Measurements from ENCODE around the gene DNMT3B.
"Not testable (repeated sequence)": the region's sequence is repeated elsewhere in the genome, so short reads cannot be mapped to it uniquely, and the experiment has no call there.

DNMT3B gene

GRCh38 chr20:32761831-32762753, at the start of gene DNMT3B:
Gene DNMT3B (plus strand): TSS chr20:32762385. CDS start chr20:32780324, 17,939 bp downstream.
- no peak for TF ChIP-seq CTCF (IDR thresholded peaks at IDR 0.05; ENCODE audit: low read depth, low read length)
- H3K4me3 ChIP-seq (replicated peaks in 1 of 2; ENCODE audit: low read depth in 2 of 2, low read length in 2 of 2) = peak within 1 kb of the TSS; percentile 71 to 88
- DNase-seq (ENCODE audit: low read depth in 2 of 2) = peak; percentile 71 to 79

GRCh38 chr20:32718749-32719348, 43.3 kb upstream of the DNMT3B start:
- DNase-seq (ENCODE audit: low read depth in 2 of 2) = peak in 1 of 2 donors; percentile 19
- no peak overlapping the region for H3K4me3 ChIP-seq (replicated peaks in 1 of 2; ENCODE audit: low read depth in 2 of 2, low read length in 2 of 2)
- TF ChIP-seq CTCF (IDR thresholded peaks at IDR 0.05; ENCODE audit: low read depth, low read length) = no peak

GRCh38 chr20:32727683-32728082, 34.5 kb upstream of the DNMT3B start:
- peak; percentile 64 to 90 for DNase-seq (ENCODE audit: low read depth in 2 of 2)
- TF ChIP-seq CTCF (IDR thresholded peaks at IDR 0.05; ENCODE audit: low read depth, low read length) = no peak
- H3K4me3 ChIP-seq (replicated peaks in 1 of 2; ENCODE audit: low read depth in 2 of 2, low read length in 2 of 2) = no peak overlapping the region

GRCh38 chr20:32728435-32728834, 33.8 kb upstream of the DNMT3B start:
- not testable (repeated sequence) for H3K4me3 ChIP-seq (replicated peaks in 1 of 2; ENCODE audit: low read depth in 2 of 2, low read length in 2 of 2); DNase-seq (ENCODE audit: low read depth in 2 of 2)

GRCh38 chr20:32729334-32729733, 32.9 kb upstream of the DNMT3B start:
- H3K4me3 ChIP-seq (replicated peaks in 1 of 2; ENCODE audit: low read depth in 2 of 2, low read length in 2 of 2); DNase-seq (ENCODE audit: low read depth in 2 of 2): not testable (repeated sequence)

GRCh38 chr20:32731882-32732266, 30.3 kb upstream of the DNMT3B start:
- DNase-seq (ENCODE audit: low read depth in 2 of 2) = peak in 1 of 2 donors; percentile 38
- H3K4me3 ChIP-seq (replicated peaks in 1 of 2; ENCODE audit: low read depth in 2 of 2, low read length in 2 of 2) = no peak overlapping the region
- no peak for TF ChIP-seq CTCF (IDR thresholded peaks at IDR 0.05; ENCODE audit: low read depth, low read length)

GRCh38 chr20:32737371-32738223, 24.6 kb upstream of the DNMT3B start:
- no peak for TF ChIP-seq CTCF (IDR thresholded peaks at IDR 0.05; ENCODE audit: low read depth, low read length)
- H3K4me3 ChIP-seq (replicated peaks in 1 of 2; ENCODE audit: low read depth in 2 of 2, low read length in 2 of 2) = no peak overlapping the region
- DNase-seq (ENCODE audit: low read depth in 2 of 2) = peak; percentile 67 to 87

Measured in cardiac fibroblast (primary cell).